Neural cell (in vitro differentiated cells): ENCODE data around the gene APP. TPM values are rescaled to one million over a fixed set of nuclear protein-coding genes. Genes with fewer than 3 reads are reported as not detected.

Source experiments
- H2AFZ ChIP-seq: fragments of 200-600, 300-800 bp; sonication (generic), shearing (Covaris generic); 2 replicates; pipeline ENCODE4 v1.6.0; 2014; ENCODE audit warnings: low read depth, mild to moderate bottlenecking, antibody characterized with exemption, low read length, moderate library complexity
- H3F3A ChIP-seq: fragments of 200-600 bp; shearing (Covaris generic); 2 replicates; pipeline ENCODE4 v1.6.1; 2016; ENCODE audit warnings: mild to moderate bottlenecking, moderate library complexity, mixed read lengths, antibody characterized with exemption, low read length; ENCODE audit not compliant: insufficient read depth, poor library complexity, severe bottlenecking
- H3K27ac ChIP-seq: fragments of 200-600, 300-800 bp; sonication (generic), shearing (Covaris generic); 2 replicates; pipeline ENCODE4 v1.5.1; 2014; ENCODE audit warnings: mild to moderate bottlenecking, low read length, moderate library complexity
- H3K27me3 ChIP-seq: fragments of 300-800, 200-600 bp; sonication (generic), shearing (Covaris generic); 2 replicates; pipeline ENCODE4 v1.6.0; 2014; ENCODE audit warnings: mild to moderate bottlenecking, low read depth, low read length, moderate library complexity; ENCODE audit not compliant: insufficient read depth
- H3K36me3 ChIP-seq: fragments of 300-800, 200-600 bp; sonication (generic), shearing (Covaris generic); 2 replicates; pipeline ENCODE4 v1.5.1; 2014; ENCODE audit warnings: mild to moderate bottlenecking, antibody characterized with exemption, low read length, moderate library complexity; ENCODE audit not compliant: insufficient read depth
- H3K4me2 ChIP-seq: fragments of 300-800, 200-600 bp; sonication (generic), shearing (Covaris generic); 2 replicates; pipeline ENCODE4 v1.6.0; 2014; ENCODE audit warnings: mild to moderate bottlenecking, low read length
- H3K4me3 ChIP-seq: fragments of 300-800, 200-600 bp; sonication (generic), shearing (Covaris generic); 2 replicates; pipeline ENCODE4 v1.5.1; 2014; ENCODE audit warnings: mild to moderate bottlenecking, low read length, moderate library complexity
- H3K79me2 ChIP-seq: fragments of 200-600 bp; shearing (Covaris generic); replicated peaks from 2 replicates; pipeline ENCODE4 v1.6.0; 2014; ENCODE audit warnings: mild to moderate bottlenecking, low read length, moderate library complexity; ENCODE audit not compliant: insufficient read depth
- H3K9ac ChIP-seq: fragments of 300-800, 200-600 bp; sonication (generic), shearing (Covaris generic); 2 replicates; pipeline ENCODE4 v1.6.1; 2016; ENCODE audit warnings: mild to moderate bottlenecking, low read length, mixed read lengths
- H3K9me2 ChIP-seq: fragments of 200-600 bp; shearing (Covaris generic); 2 replicates; pipeline ENCODE4 v1.6.1; 2016; ENCODE audit warnings: mild to moderate bottlenecking, low read length, mixed read lengths; ENCODE audit not compliant: insufficient read depth
- H3K9me3 ChIP-seq: fragments of 200-600, 300-800 bp; sonication (generic), shearing (Covaris generic); 2 replicates; pipeline ENCODE4 v1.6.1; 2016; ENCODE audit warnings: mild to moderate bottlenecking, mixed run types, low read length, moderate library complexity, mixed read lengths
- H4K20me1 ChIP-seq: fragments of 200-600 bp; shearing (Covaris generic); 2 replicates; pipeline ENCODE4 v1.6.1; 2016; ENCODE audit warnings: mild to moderate bottlenecking, mixed run types; ENCODE audit not compliant: insufficient read depth
- CTCF ChIP-seq: fragments of 450-650 bp; IDR thresholded peaks from 2 replicates; pipeline ENCODE4 v1.5.1; 2014; ENCODE audit warnings: antibody characterized with exemption, mild to moderate bottlenecking, moderate library complexity; ENCODE audit not compliant: poor library complexity, severe bottlenecking
- EP300 ChIP-seq: fragments of 450-650 bp; conservative IDR thresholded peaks from 2 replicates; pipeline ENCODE4 v1.6.1; 2014; ENCODE audit warnings: antibody characterized with exemption, mild to moderate bottlenecking, moderate library complexity; ENCODE audit not compliant: poor library complexity, severe bottlenecking
- EZH2 ChIP-seq: fragments of 200-600, 300-800 bp; shearing (Covaris generic), sonication (generic); IDR thresholded peaks from 2 replicates; pipeline ENCODE4 v1.6.1; 2014; ENCODE audit warnings: antibody characterized with exemption, low read length, borderline replicate concordance, mild to moderate bottlenecking; ENCODE audit not compliant: insufficient read depth, poor library complexity, severe bottlenecking
- MXI1 ChIP-seq: fragments of 450-650 bp; conservative IDR thresholded peaks from 2 replicates; pipeline ENCODE4 v1.6.1; 2014; ENCODE audit warnings: antibody characterized with exemption, mild to moderate bottlenecking; ENCODE audit not compliant: poor library complexity, severe bottlenecking
- POLR2AphosphoS5 ChIP-seq: IDR thresholded peaks from 2 replicates; pipeline ENCODE4 v1.6.1; 2012
- RAD21 ChIP-seq: fragments of 450-650 bp; conservative IDR thresholded peaks from 2 replicates; pipeline ENCODE4 v1.6.1; 2014; ENCODE audit warnings: antibody characterized with exemption, mild to moderate bottlenecking, moderate library complexity
- REST ChIP-seq: IDR thresholded peaks from 2 replicates; pipeline ENCODE4 v1.6.1; 2012; ENCODE audit warnings: borderline replicate concordance
- SMC3 ChIP-seq: fragments of 450-650 bp; conservative IDR thresholded peaks from 2 replicates; pipeline ENCODE4 v1.6.1; 2014; ENCODE audit warnings: antibody characterized with exemption, mild to moderate bottlenecking, moderate library complexity; ENCODE audit not compliant: poor library complexity
- TAF1 ChIP-seq: IDR thresholded peaks from 2 replicates; pipeline ENCODE4 v1.6.1; 2012; ENCODE audit warnings: low read depth
- polyA plus RNA-seq: library from polyadenylated mRNA; depleted of rRNA; stranded (reverse); fragments of >200 nt; gene quantifications from 2 replicates; pipeline ENCODE4 v1.2.3, GENCODE V29; 2014

The APP gene
- polyA plus RNA-seq, 1 donor from 2014 or later, result 470 TPM

GRCh38 chr21:26112975-26113374, 57.6 kb downstream of the APP start:
- no peak overlapping the region for H3K4me3 ChIP-seq
- no peaks in the 10 kb centered on the region for H3F3A ChIP-seq
- H3K9me3 ChIP-seq, result no peaks in the 10 kb centered on the region
- H2AFZ ChIP-seq, result no peak overlapping the region
- TF ChIP-seq RAD21, result no peak
- TF ChIP-seq EZH2, result no peak
- TF ChIP-seq CTCF, result no peak
- TF ChIP-seq SMC3, result no peak
- TF ChIP-seq TAF1, result no peak
- TF ChIP-seq MXI1, result no peak
- no peak for TF ChIP-seq POLR2AphosphoS5
- TF ChIP-seq EP300, result no peak
- no peak for TF ChIP-seq REST
- H3K9me2 ChIP-seq, result no peaks in the 10 kb centered on the region
- H3K9ac ChIP-seq, result no peak overlapping the region
- H3K79me2 ChIP-seq, result peaks cover 44% of the 10 kb centered on the region
- H4K20me1 ChIP-seq, result no peaks in the 10 kb centered on the region
- no peaks in the 10 kb centered on the region for H3K27me3 ChIP-seq
- H3K36me3 ChIP-seq, result no peaks in the 10 kb centered on the region
- no peak overlapping the region for H3K27ac ChIP-seq
- H3K4me2 ChIP-seq, result no peak overlapping the region

GRCh38 chr21:26112127-26112742, 58.3 kb downstream of the APP start:
- Histone ChIP-seq H3F3A (no peaks in the 10 kb centered on the region), H3K4me2 (no peak overlapping the region), H3K4me3 (no peak overlapping the region), H4K20me1 (no peaks in the 10 kb centered on the region), H3K27me3 (no peaks in the 10 kb centered on the region), H3K27ac (no peak overlapping the region), H3K9me2 (no peaks in the 10 kb centered on the region), H3K36me3 (no peaks in the 10 kb centered on the region), H3K9me3 (no peaks in the 10 kb centered on the region), H2AFZ (no peak overlapping the region), H3K9ac (no peak overlapping the region), H3K79me2 (peaks cover 44% of the 10 kb centered on the region)
- TF ChIP-seq MXI1 (no peak), POLR2AphosphoS5 (no peak), TAF1 (no peak), RAD21 (no peak), CTCF (no peak), EP300 (no peak), EZH2 (no peak), SMC3 (no peak), REST (no peak)
